ENCODE measurements around the gene OPCML.

The OPCML gene

GRCh38 chr11:132681971-132682370 lies 850.3 kb downstream of the OPCML start:
- Histone ChIP-seq H3K9me3 (replicated peaks in 1 of 2; ENCODE audit: control insufficient read depth in 2 of 2, insufficient read depth in 1 of 2, low read depth in 1 of 2, low read length in 2 of 2) (peaks cover 0 to 2% of the 10 kb centered on the region in 2 donors), H3K4me1 (ENCODE audit: control insufficient read depth in 2 of 2, insufficient read depth in 1 of 2, low read depth in 1 of 2, low read length in 2 of 2) (peaks cover 3 to 4% of the 10 kb centered on the region in 2 donors), H3K14ac (ENCODE audit: low read length) (no peak overlapping the region), H3K27me3 (ENCODE audit: control insufficient read depth in 3 of 3, insufficient read depth in 3 of 3, low read depth in 1 of 3, low read length in 3 of 3) (no peaks in the 10 kb centered on the region), H4K8ac (ENCODE audit: low read depth, low read length) (no peak overlapping the region), H3K23ac (ENCODE audit: low read depth, low read length, poor library complexity) (no peak overlapping the region), H3K36me3 (replicated peaks in 1 of 2; ENCODE audit: control insufficient read depth in 2 of 2, insufficient read depth in 2 of 2, low read length in 2 of 2) (no peaks in the 10 kb centered on the region), H2BK120ac (ENCODE audit: low read depth, low read length) (no peak overlapping the region), H2BK12ac (ENCODE audit: low read length) (no peak overlapping the region), H3K4ac (ENCODE audit: low read length) (no peak overlapping the region), H3K4me2 (ENCODE audit: insufficient read depth, low read length, poor library complexity, severe bottlenecking) (no peak overlapping the region), H2AK5ac (ENCODE audit: low read depth, low read length) (no peak overlapping the region), H3K9ac (ENCODE audit: low read depth, low read length, poor library complexity) (no peak overlapping the region), H3K79me1 (ENCODE audit: low read depth, low read length) (no peaks in the 10 kb centered on the region), H2BK5ac (ENCODE audit: low read length) (no peak overlapping the region), H4K91ac (ENCODE audit: low read depth, low read length, poor library complexity) (no peak overlapping the region), H3K18ac (ENCODE audit: low read length) (no peak overlapping the region), H3K4me3 (ENCODE audit: low read length in 2 of 2) (no peak overlapping the region), H2BK15ac (ENCODE audit: low read length) (no peak overlapping the region), H3K27ac (replicated peaks; ENCODE audit: low read length) (no peak overlapping the region), H2AFZ (ENCODE audit: low read length) (no peak overlapping the region)
- WGBS, 2 donors (ENCODE audit: extremely low coverage in 2 of 2, insufficient read length in 2 of 2, insufficient replicate concordance in 1 of 2), result no CpG with 5 or more reads among the region's 7 CpGs
- no peak for DNase-seq (ENCODE audit: low spot score)

- Histone ChIP-seq H4K8ac (ENCODE audit: low read depth, low read length) (no peak overlapping the region), H3K4me3 (ENCODE audit: low read length in 2 of 2) (no peak overlapping the region), H3K23ac (ENCODE audit: low read depth, low read length, poor library complexity) (no peak overlapping the region), H4K91ac (ENCODE audit: low read depth, low read length, poor library complexity) (no peak overlapping the region), H3K18ac (ENCODE audit: low read length) (no peak overlapping the region), H2BK12ac (ENCODE audit: low read length) (no peak overlapping the region), H2BK120ac (ENCODE audit: low read depth, low read length) (no peak overlapping the region), H3K36me3 (replicated peaks in 1 of 2; ENCODE audit: control insufficient read depth in 2 of 2, insufficient read depth in 2 of 2, low read length in 2 of 2) (no peaks in the 10 kb centered on the region), H3K9me3 (replicated peaks in 1 of 2; ENCODE audit: control insufficient read depth in 2 of 2, insufficient read depth in 1 of 2, low read depth in 1 of 2, low read length in 2 of 2) (peaks cover 0 to 2% of the 10 kb centered on the region in 2 donors), H2AFZ (ENCODE audit: low read length) (no peak overlapping the region), H3K4me2 (ENCODE audit: insufficient read depth, low read length, poor library complexity, severe bottlenecking) (no peak overlapping the region), H3K4ac (ENCODE audit: low read length) (no peak overlapping the region), H3K27ac (replicated peaks; ENCODE audit: low read length) (no peak overlapping the region), H3K4me1 (ENCODE audit: control insufficient read depth in 2 of 2, insufficient read depth in 1 of 2, low read depth in 1 of 2, low read length in 2 of 2) (peaks cover 0 to 4% of the 10 kb centered on the region in 2 donors), H3K79me1 (ENCODE audit: low read depth, low read length) (no peaks in the 10 kb centered on the region), H2BK15ac (ENCODE audit: low read length) (no peak overlapping the region), H3K9ac (ENCODE audit: low read depth, low read length, poor library complexity) (no peak overlapping the region), H2AK5ac (ENCODE audit: low read depth, low read length) (no peak overlapping the region), H3K27me3 (ENCODE audit: control insufficient read depth in 3 of 3, insufficient read depth in 3 of 3, low read depth in 1 of 3, low read length in 3 of 3) (no peaks in the 10 kb centered on the region), H3K14ac (ENCODE audit: low read length) (no peak overlapping the region), H2BK5ac (ENCODE audit: low read length) (no peak overlapping the region)
- no CpG with 5 or more reads among the region's 12 CpGs for WGBS, 2 donors (ENCODE audit: extremely low coverage in 2 of 2, insufficient read length in 2 of 2, insufficient replicate concordance in 1 of 2)
- DNase-seq (ENCODE audit: low spot score), result no peak
Observed at GRCh38 chr11:132680584-132680983, 851.7 kb downstream of the OPCML start.

- Histone ChIP-seq H2BK15ac (ENCODE audit: low read length) (no peak overlapping the region), H3K14ac (ENCODE audit: low read length) (no peak overlapping the region), H3K4me2 (ENCODE audit: insufficient read depth, low read length, poor library complexity, severe bottlenecking) (no peak overlapping the region), H3K36me3 (replicated peaks in 1 of 2; ENCODE audit: control insufficient read depth in 2 of 2, insufficient read depth in 2 of 2, low read length in 2 of 2) (no peaks in the 10 kb centered on the region), H2BK5ac (ENCODE audit: low read length) (no peak overlapping the region), H3K9me3 (replicated peaks in 1 of 2; ENCODE audit: control insufficient read depth in 2 of 2, insufficient read depth in 1 of 2, low read depth in 1 of 2, low read length in 2 of 2) (no peaks in the 10 kb centered on the region), H2AFZ (ENCODE audit: low read length) (no peak overlapping the region), H3K79me1 (ENCODE audit: low read depth, low read length) (no peaks in the 10 kb centered on the region), H2BK120ac (ENCODE audit: low read depth, low read length) (no peak overlapping the region), H3K4me1 (ENCODE audit: control insufficient read depth in 2 of 2, insufficient read depth in 1 of 2, low read depth in 1 of 2, low read length in 2 of 2) (peaks cover 0 to 4% of the 10 kb centered on the region in 2 donors), H3K27me3 (ENCODE audit: control insufficient read depth in 3 of 3, insufficient read depth in 3 of 3, low read depth in 1 of 3, low read length in 3 of 3) (no peaks in the 10 kb centered on the region), H2AK5ac (ENCODE audit: low read depth, low read length) (no peak overlapping the region), H3K18ac (ENCODE audit: low read length) (no peak overlapping the region), H4K91ac (ENCODE audit: low read depth, low read length, poor library complexity) (no peak overlapping the region), H3K27ac (replicated peaks; ENCODE audit: low read length) (no peak overlapping the region), H3K23ac (ENCODE audit: low read depth, low read length, poor library complexity) (no peak overlapping the region), H3K4me3 (ENCODE audit: low read length in 2 of 2) (no peak overlapping the region), H3K9ac (ENCODE audit: low read depth, low read length, poor library complexity) (no peak overlapping the region), H2BK12ac (ENCODE audit: low read length) (no peak overlapping the region), H4K8ac (ENCODE audit: low read depth, low read length) (no peak overlapping the region), H3K4ac (ENCODE audit: low read length) (no peak overlapping the region)
- WGBS, 2 donors (ENCODE audit: extremely low coverage in 2 of 2, insufficient read length in 2 of 2, insufficient replicate concordance in 1 of 2), result no CpG with 5 or more reads among the region's 4 CpGs
- DNase-seq (ENCODE audit: low spot score), result no peak
Observed at GRCh38 chr11:132674151-132674550, 858.1 kb downstream of the OPCML start.

- no peak overlapping the region for H3K27ac ChIP-seq (replicated peaks; ENCODE audit: low read length)
- DNase-seq (ENCODE audit: low spot score), result no peak
- WGBS, 2 donors (ENCODE audit: extremely low coverage in 2 of 2, insufficient read length in 2 of 2, insufficient replicate concordance in 1 of 2), result 100% methylated on average over 1 of the region's 3 CpGs; no CpG with 5 or more reads in 1 of the 2 donors
Observed at GRCh38 chr11:132671851-132672370, 860.4 kb downstream of the OPCML start.

More at GRCh38 chr11:132671851-132672370, 860.4 kb downstream of the OPCML start:
- Histone ChIP-seq H3K9ac (ENCODE audit: low read depth, low read length, poor library complexity) (no peak overlapping the region), H2AFZ (ENCODE audit: low read length) (no peak overlapping the region), H2BK12ac (ENCODE audit: low read length) (no peak overlapping the region), H3K4me2 (ENCODE audit: insufficient read depth, low read length, poor library complexity, severe bottlenecking) (no peak overlapping the region), H3K14ac (ENCODE audit: low read length) (no peak overlapping the region), H4K8ac (ENCODE audit: low read depth, low read length) (no peak overlapping the region), H2BK15ac (ENCODE audit: low read length) (no peak overlapping the region), H3K4ac (ENCODE audit: low read length) (no peak overlapping the region), H3K36me3 (replicated peaks in 1 of 2; ENCODE audit: control insufficient read depth in 2 of 2, insufficient read depth in 2 of 2, low read length in 2 of 2) (no peaks in the 10 kb centered on the region), H4K91ac (ENCODE audit: low read depth, low read length, poor library complexity) (no peak overlapping the region), H2BK120ac (ENCODE audit: low read depth, low read length) (no peak overlapping the region), H3K18ac (ENCODE audit: low read length) (no peak overlapping the region), H3K4me3 (ENCODE audit: low read length in 2 of 2) (no peak overlapping the region), H2AK5ac (ENCODE audit: low read depth, low read length) (no peak overlapping the region), H3K79me1 (ENCODE audit: low read depth, low read length) (no peaks in the 10 kb centered on the region), H3K23ac (ENCODE audit: low read depth, low read length, poor library complexity) (no peak overlapping the region), H3K27me3 (ENCODE audit: control insufficient read depth in 3 of 3, insufficient read depth in 3 of 3, low read depth in 1 of 3, low read length in 3 of 3) (no peaks in the 10 kb centered on the region), H2BK5ac (ENCODE audit: low read length) (no peak overlapping the region), H3K9me3 (replicated peaks in 1 of 2; ENCODE audit: control insufficient read depth in 2 of 2, insufficient read depth in 1 of 2, low read depth in 1 of 2, low read length in 2 of 2) (no peaks in the 10 kb centered on the region), H3K4me1 (ENCODE audit: control insufficient read depth in 2 of 2, insufficient read depth in 1 of 2, low read depth in 1 of 2, low read length in 2 of 2) (peaks cover 0 to 4% of the 10 kb centered on the region in 2 donors)
